Transverse colon (tissue), 4 donors: ENCODE data around the gene LGALS12. TPM values are rescaled to one million over a fixed set of nuclear protein-coding genes. Genes with fewer than 3 reads are reported as not detected.
"Not testable (repeated sequence)": the region's sequence is repeated elsewhere in the genome, so short reads cannot be mapped to it uniquely, and the experiment has no call there.

ENCODE experiments used
- DNase-seq: peaks from one replicate; pipeline ENCODE4 v3.0.0-alpha.2; 2019
- H3K27ac ChIP-seq, 4 donors: fragments of 200-600 bp; sonication (generic); 2 replicates each; pipeline ENCODE4 v1.5.1; 2016 to 2018; ENCODE audit warnings: inconsistent platforms in 4 of 4
- H3K27me3 ChIP-seq: fragments of 200-600 bp; sonication (generic); 2 replicates; pipeline ENCODE4 v1.5.1; 2017; ENCODE audit warnings: inconsistent platforms
- H3K36me3 ChIP-seq, 4 donors: fragments of 200-600 bp; sonication (generic); 2 replicates each; pipeline ENCODE4 v1.5.1; 2017 to 2019; ENCODE audit warnings: inconsistent platforms in 4 of 4
- H3K4me1 ChIP-seq, 4 donors: fragments of 200-600 bp; sonication (generic); 2 replicates each; pipeline ENCODE4 v1.5.1; 2017 to 2020; ENCODE audit warnings: inconsistent platforms in 4 of 4
- H3K4me3 ChIP-seq, 4 donors: fragments of 200-600 bp; sonication (generic); 1 replicate in 1 of 4; 2 replicates in 3 of 4; pipeline versions ENCODE4 v1.5.1 to v1.6.1; 2017 to 2019; ENCODE audit warnings: inconsistent platforms in 4 of 4
- H3K9me3 ChIP-seq, 2 donors: fragments of 200-600 bp; sonication (generic); 2 replicates each; pipeline ENCODE4 v1.5.1; 2017 to 2019; ENCODE audit warnings: inconsistent platforms in 2 of 2
- EP300 ChIP-seq: sonication (generic); formaldehyde crosslinking; IDR thresholded peaks from one replicate; pipeline ENCODE4 v1.6.1; 2017; ENCODE audit warnings: antibody characterized with exemption, low read depth
- POLR2A ChIP-seq: fragments of 450-650 bp; IDR thresholded peaks from one replicate; pipeline ENCODE4 v1.6.1; 2016; ENCODE audit warnings: antibody characterized with exemption, mild to moderate bottlenecking, moderate library complexity
- POLR2AphosphoS5 ChIP-seq, 3 donors: sonication (generic); formaldehyde crosslinking; IDR thresholded peaks; one replicate each; pipeline ENCODE4 v1.6.1; 2016; ENCODE audit warnings: antibody characterized with exemption in 3 of 3
- WGBS, 2 donors: methylation state at CpG; one replicate each; pipeline ENCODE4 v1.1.5; 2018; ENCODE audit warnings: low coverage in 1 of 2; 5-methylcytosine and 5-hydroxymethylcytosine counted together
- in situ Hi-C, 4 donors: fragments of 200-750 bp; cut with MboI; loops; one replicate each; pipeline versions ENCODE4 v1.15.0 to v1.15.1; 2017; ENCODE audit warnings: low sequenced_read_pairs in 3 of 4, low pct_ligation_motif_present in 1 of 4, low pct_unique_long_range_greater_than_20kb in 1 of 4
- intact Hi-C: fragments of 100-400 bp; cut with DNase I; formaldehyde crosslinking; loops from one replicate; pipeline ENCODE4 v1.15.1; 2023; ENCODE audit warnings: low total_unique reads
- total RNA-seq, 4 donors: library from RNA; depleted of rRNA; stranded (reverse); fragments of >200 nt; gene quantifications; one replicate each; pipeline ENCODE4 v1.1.0, GENCODE V29; 2016
- TF ChIP-seq, protein P1 (sequence below), 5 experiments: fragments of 200-600 bp in 3 of 5; fragments of 450-650 bp in 2 of 5; sonication (generic) in 3 of 5; IDR thresholded peaks; 1 replicate in 2 of 5; 2 replicates in 3 of 5; pipeline ENCODE4 v1.5.1; 2016 to 2017; ENCODE audit warnings: antibody characterized with exemption in 5 of 5, inconsistent platforms in 3 of 5, mild to moderate bottlenecking in 2 of 5, moderate library complexity in 1 of 5

LGALS12 gene
- total RNA-seq, 4 donors from 2014 or later = 0.64 TPM; not detected in 3

DNA sequence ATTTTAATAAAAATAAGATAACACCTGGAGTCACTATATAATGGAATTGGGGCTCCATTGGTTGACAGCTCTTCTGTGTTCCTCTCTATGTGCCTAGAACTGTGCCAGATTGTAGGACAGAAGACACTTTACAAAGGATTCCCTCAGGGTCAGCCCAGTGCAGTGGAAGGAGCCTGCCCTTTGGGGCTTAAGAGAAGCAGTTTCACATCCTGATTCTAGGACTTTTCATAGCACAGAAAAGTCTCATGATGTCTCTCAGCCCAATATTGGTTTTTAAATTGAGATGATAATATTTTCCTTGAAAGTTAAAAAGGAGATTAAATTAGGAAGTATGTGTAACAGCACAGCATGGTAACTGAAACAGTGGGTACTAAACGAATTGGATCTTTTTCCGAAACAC, 37.8 kb downstream of the LGALS12 start:
- 74 to 93% methylated on average over 2 of the region's 2 CpGs for WGBS, 2 donors
- intact Hi-C loops = no loop called here
- Histone ChIP-seq H3K27me3 (no peaks in the 10 kb centered on the region), H3K27ac (no peak overlapping the region), H3K36me3 (no peaks in the 10 kb centered on the region), H3K4me1 (peaks cover 0 to 6% (median 0%) of the 10 kb centered on the region in 4 donors), H3K4me3 (no peak overlapping the region), H3K9me3 (no peaks in the 10 kb centered on the region)
- in situ Hi-C loops = no loop called here
- no peak for TF ChIP-seq EP300
- DNase-seq = no peak

DNA sequence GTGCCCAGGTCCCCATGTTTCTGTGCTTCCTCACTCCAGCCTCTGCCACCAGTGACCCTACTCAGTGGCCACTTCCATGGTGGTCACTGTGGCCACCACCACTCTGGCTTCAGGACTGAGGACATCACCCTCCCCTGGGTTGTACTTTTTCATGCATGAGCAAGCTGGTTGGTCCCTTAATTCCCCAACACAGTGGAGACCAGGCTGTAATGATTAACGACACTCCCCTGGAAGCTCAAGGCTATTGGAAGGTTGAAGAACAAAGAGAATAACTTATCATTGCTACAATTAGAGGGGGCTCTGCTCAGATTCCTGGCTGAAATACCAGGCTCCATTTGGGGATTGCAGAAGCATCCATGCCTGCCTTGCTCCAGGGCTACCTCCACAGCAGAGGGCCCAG, 41.2 kb downstream of the LGALS12 start:
- WGBS, 2 donors = 80 to 90% methylated on average over 1 of the region's 1 CpG
- no peaks in the 10 kb centered on the region for H3K36me3 ChIP-seq
- TF ChIP-seq, protein P1, sequence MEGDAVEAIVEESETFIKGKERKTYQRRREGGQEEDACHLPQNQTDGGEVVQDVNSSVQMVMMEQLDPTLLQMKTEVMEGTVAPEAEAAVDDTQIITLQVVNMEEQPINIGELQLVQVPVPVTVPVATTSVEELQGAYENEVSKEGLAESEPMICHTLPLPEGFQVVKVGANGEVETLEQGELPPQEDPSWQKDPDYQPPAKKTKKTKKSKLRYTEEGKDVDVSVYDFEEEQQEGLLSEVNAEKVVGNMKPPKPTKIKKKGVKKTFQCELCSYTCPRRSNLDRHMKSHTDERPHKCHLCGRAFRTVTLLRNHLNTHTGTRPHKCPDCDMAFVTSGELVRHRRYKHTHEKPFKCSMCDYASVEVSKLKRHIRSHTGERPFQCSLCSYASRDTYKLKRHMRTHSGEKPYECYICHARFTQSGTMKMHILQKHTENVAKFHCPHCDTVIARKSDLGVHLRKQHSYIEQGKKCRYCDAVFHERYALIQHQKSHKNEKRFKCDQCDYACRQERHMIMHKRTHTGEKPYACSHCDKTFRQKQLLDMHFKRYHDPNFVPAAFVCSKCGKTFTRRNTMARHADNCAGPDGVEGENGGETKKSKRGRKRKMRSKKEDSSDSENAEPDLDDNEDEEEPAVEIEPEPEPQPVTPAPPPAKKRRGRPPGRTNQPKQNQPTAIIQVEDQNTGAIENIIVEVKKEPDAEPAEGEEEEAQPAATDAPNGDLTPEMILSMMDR (IDR thresholded peaks at IDR 0.05) = no peak
- TF ChIP-seq POLR2A (no peak), POLR2AphosphoS5 (IDR thresholded peaks at IDR 0.05) (no peak), EP300 (no peak)
- no peaks in the 10 kb centered on the region for H3K27me3 ChIP-seq
- no peaks in the 10 kb centered on the region for H3K9me3 ChIP-seq
- no peak for DNase-seq
- H3K4me1 ChIP-seq = no peaks in the 10 kb centered on the region
- intact Hi-C loops = no loop called here
- H3K4me3 ChIP-seq = no peak overlapping the region
- in situ Hi-C loops = no loop called here
- no peak overlapping the region for H3K27ac ChIP-seq

DNA sequence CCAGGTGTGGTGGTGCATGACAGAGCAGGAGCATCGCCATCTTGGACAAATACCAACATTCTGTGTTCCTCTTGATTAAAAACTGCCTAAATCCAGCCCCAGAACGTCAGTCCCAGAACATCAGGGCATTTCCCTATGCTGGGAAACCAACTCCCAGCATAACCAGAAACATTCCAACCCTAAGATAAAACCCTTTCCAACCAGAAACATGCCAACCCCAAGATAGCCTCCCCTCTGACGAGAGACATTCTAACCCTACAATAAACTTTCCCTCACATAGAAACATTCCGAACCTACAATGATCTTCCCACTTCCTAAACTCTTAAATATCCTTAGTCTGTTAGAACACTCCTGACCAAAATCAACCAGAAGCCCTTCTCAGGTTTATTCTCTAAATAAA, 42.3 kb downstream of the LGALS12 start:
- Histone ChIP-seq H3K27me3 (no peaks in the 10 kb centered on the region), H3K9me3 (no peaks in the 10 kb centered on the region), H3K4me3 (no peak overlapping the region), H3K36me3 (no peaks in the 10 kb centered on the region), H3K27ac (no peak overlapping the region), H3K4me1 (peaks cover 0 to 2% (median 0%) of the 10 kb centered on the region in 4 donors)
- in situ Hi-C loops (no loop called here), intact Hi-C loops (no loop called here)
- DNase-seq = no peak
- TF ChIP-seq POLR2A (no peak), POLR2AphosphoS5 (IDR thresholded peaks at IDR 0.05) (no peak), EP300 (no peak)
- TF ChIP-seq, protein P1 (IDR thresholded peaks at IDR 0.05) = no peak
- WGBS, 2 donors = 84 to 95% methylated on average over 3 to 4 of the region's 4 CpGs

DNA sequence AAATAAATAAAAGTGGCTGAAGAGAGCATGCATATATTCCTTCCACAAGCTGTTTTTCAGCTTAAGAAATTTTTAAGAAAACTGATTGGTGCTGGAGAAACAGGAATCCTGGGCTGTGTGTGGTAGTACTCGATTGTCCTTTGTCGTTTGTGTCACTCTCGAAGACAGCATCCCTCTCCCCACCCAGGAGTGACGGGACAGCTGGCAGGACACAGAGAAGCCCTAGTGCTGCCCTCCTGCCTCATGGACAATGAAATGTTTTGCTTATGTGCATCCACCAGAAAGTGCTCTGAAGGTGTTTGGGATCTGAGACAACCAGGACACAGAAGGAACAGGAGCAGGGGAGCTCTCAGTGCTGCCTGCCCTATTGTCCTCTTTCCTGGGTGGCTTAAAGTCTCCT, 43.5 kb downstream of the LGALS12 start:
- in situ Hi-C loops = no loop called here
- DNase-seq = no peak
- WGBS, 2 donors = 90 to 92% methylated on average over 2 to 4 of the region's 4 CpGs
- Histone ChIP-seq H3K27me3 (no peaks in the 10 kb centered on the region), H3K4me3 (no peak overlapping the region), H3K27ac (no peak overlapping the region), H3K9me3 (no peaks in the 10 kb centered on the region), H3K36me3 (no peaks in the 10 kb centered on the region), H3K4me1 (peaks cover 0 to 6% (median 2%) of the 10 kb centered on the region in 4 donors)
- TF ChIP-seq, protein P1 (IDR thresholded peaks at IDR 0.05) = no peak
- no peak for TF ChIP-seq EP300
- TF ChIP-seq POLR2A = no peak
- TF ChIP-seq POLR2AphosphoS5 (IDR thresholded peaks at IDR 0.05) = no peak
- intact Hi-C loops = no loop called here

DNA sequence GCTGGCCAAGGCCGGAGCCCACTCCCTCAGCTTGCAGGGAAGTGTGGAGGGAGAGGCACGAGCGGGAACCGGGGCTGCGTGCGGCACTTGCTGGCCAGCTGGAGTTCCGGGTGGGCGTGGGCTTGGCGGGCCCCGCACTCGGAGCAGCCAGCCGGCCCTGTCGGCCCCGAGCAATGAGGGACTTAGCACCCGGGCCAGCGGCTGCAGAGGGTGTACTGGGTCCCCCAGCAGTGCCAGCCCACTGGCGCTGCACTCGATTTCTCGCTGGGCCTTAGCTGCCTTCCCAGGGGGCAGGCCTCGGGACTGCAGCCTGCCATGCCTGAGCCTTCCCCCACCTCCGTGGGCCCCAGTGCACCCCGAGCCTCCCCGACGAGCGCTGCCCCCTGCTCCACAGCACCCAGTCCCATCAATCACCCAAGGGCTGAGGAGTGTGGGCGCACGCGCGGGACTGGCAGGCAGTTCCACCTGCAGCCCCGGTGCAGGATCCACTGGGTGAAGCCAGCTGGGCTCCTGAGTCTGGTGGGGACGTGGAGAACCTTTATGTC, 44.3 kb downstream of the LGALS12 start:
- in situ Hi-C loops, H3K27me3 ChIP-seq, H3K36me3 ChIP-seq, H3K4me3 ChIP-seq, H3K9me3 ChIP-seq, H3K4me1 ChIP-seq, DNase-seq, intact Hi-C loops, H3K27ac ChIP-seq: not testable (repeated sequence)
- 91% methylated on average over 22 of the region's 31 CpGs; no CpG with 5 or more reads in 1 of the 2 donors for WGBS, 2 donors
